Hematopoietic multipotent progenitor cell treated with erythropoietin and hydrocortisone succinate and interleukin-3 and kit ligand, for 8 days (in vitro differentiated cells): Measurements from ENCODE around the gene CENPX.

Experiments
- DNase-seq: peaks from one replicate; pipeline ENCODE4 v3.0.0-alpha.2; 2015

CENPX gene

DNA sequence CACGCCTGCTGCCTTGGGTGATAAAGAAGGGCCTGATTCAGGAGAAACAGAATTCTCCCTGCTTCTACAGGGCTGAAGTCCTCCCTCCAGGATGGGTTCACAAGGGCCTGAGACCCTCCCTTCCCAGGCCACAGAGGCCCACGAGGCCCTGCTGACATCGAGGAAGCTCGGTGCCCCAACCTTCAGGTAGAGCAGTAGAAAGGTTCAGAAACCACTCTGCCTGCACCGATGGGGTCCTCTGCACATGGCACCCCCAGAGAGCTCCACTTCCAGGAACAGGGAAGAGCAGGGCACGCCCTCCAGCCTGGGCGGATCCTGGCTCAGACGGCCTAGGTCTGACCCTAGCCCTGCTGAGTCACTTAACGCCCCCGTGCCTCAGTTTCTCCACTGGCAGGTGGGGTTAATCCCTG lies 773 bp downstream of the CENPX start:
- DNase-seq, result peak; percentile 51

DNA sequence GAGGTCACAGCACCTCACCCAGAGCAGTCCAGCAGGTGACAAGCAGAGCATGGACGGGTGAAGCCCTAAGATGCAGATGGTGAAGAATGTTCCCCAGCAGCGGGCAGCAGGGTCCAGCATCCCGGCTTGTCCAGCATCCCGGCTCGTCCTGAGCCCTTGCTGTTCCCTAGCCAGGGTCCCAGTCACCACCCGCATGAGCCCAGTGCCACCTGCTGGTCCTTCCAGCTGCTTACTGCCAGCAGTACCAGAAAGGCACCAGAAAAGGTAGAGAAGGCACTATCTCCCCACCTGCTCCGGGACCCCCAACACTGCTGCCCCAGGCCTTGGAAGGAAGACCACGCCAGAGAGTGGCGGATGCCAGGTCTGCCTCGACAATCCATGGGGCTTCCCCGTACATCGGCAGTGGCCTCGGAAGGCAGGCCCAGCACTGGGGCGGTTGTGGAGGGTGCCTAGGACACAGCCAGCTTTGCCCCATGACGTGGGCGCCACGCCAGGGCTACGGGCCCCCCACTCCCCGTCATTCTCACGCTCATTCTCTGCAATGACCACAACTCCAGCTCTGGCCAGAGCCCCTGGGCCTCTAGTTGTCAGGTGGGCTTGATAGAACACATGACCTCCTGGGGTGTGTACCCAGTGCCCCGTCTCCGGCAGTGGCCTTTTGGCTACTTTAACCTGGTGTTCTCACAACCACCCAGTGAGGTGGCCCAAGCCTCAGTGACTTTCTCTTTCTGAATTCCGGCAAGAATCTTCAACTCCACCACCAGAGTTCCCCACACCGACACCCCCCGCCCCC lies 1.4 kb downstream of the CENPX start:
- peak; percentile 67 for DNase-seq

DNA sequence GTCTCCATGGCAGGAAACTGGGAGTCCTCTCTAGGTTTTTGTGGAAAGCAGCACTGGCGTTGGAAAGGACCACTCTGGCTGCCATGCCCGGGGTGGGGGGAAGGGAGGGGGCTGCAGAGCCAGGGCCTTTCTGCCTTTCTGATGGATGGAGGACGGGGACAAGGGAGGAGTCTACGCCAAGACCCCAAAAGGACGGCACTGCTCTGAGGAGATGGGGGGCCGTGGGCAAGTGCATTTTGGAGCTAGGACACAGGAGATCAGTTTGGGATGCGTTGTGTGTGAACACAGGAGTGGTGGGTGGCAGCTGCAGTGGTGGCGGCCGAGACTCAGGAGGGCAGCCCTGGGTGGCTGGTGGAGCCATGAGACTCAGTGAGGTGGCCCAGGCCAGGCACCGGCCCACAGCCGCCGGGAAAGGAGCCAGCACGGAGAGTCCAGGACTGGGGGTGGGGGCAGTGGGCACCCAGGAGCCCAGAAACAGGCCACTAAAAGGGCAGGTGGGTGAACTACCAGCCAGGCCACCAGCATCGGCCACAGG lies 2.0 kb downstream of the CENPX start:
- DNase-seq, result no peak

DNA sequence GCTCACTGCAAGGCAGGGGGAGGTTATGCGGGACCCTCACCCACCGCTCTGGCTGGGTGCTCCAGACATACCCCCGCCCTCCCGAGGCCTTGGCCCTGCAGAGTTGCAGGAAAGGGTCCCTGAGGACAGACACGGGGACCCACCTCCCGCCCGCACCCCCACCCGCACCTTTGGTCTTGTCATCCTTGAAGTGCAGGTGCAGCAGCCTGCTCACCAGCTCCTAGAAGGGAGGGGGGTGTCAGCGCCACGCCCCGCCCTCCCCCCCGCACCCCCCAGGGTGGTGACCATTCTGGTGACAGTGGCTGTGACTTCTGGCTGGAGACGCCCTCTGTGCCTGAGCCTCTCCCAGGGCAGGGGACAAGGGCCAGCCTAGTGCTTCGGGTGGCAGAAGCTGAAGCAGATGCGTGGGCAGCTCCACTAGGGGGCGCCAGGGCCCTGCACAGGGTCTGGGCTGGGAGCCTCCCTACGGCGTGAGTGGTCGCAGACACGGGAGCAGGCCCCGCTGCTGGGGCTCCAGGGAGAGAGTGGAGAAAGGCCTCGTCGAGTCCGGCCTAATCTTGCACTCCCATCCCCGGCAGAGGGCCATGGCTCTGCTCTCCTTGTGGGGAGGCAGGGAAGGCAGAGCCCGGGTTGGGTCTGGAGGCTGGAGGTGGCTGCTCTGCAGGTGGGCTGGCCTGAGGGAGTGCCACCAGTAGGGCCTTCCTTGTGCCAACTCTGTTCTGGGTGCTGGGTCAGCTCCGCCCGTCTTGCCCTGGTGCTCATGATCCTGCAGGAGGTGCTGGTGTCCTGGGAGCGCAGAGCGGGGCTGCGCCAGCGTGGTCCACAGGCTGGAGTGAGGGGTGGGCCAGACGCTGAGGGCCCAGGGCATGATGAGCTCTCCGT lies 2.7 kb downstream of the CENPX start:
- DNase-seq, result peak; percentile 63

DNA sequence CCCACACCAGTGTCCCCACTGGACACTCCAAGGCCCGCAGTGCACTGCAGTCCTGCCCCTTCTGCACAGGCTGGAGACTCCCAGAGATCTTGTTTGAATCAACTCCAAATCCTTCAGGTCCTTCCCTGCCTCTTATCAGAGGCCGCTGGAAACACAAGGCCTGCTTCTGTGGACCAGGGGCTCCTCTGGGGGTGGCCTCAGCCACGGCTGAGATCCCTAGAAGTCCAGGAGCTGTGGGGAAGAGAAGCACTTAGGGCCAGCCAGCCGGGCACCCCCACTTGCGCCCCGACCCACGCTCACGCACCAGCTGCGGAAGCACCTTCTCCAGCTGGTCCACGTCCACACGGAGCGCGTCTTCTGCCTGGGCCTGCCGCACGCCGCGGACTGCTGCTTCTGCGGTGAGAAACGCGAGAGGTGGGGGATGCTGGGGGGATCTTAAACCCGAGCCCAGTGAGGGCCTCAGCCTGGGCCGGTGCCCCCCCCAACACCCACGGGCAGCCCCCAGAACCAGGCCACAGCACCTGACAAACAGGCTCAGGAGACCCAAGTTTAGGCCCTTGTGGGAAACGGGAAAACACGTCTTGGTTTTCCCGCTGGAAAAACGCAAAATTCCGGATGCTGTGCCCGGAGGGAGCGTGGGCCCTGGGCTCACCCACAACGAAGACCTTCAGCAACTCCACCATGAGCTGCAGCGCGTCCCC lies 3.5 kb downstream of the CENPX start:
- DNase-seq, result no peak

DNA sequence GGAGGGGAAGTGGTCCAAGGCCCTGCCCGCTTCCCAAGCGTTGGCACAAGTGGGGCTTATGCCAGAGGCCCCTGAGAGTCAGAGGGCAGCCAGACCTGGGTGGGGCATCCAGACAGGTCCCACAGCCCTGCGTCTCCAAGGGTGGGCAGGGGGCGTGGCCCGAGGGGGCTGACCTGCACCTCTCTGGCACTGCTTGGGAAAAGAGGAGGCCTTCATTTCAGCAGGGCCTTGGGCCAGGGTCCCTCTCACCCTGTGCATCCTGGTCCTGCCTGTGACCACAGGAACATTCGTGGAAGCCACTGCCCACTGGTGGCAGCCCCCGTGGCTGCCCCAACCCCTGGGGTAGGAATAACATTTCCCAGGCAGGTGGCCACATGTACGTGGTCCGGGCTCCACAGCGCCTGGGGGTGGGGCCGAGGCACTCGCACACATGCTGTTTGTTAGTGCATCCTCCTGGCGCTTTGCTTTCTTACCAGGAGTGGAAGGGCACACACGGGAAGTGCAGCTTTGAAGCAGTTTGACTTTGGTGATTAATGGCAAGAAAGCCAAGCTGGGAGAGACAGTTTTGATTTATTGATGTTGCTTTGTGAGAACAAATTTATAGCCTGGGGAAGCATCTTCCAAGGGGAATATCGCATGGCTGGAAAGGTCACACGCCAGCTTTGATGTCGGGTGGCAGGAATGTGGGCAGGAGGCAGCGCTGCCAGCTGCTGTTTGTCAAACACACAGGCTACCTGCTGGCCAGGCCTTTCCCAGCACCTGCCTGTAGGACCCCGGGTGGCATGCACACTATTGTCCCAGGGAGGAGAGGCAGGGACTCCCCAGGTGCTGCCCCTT lies 4.3 kb downstream of the CENPX start:
- DNase-seq, result no peak

DNA sequence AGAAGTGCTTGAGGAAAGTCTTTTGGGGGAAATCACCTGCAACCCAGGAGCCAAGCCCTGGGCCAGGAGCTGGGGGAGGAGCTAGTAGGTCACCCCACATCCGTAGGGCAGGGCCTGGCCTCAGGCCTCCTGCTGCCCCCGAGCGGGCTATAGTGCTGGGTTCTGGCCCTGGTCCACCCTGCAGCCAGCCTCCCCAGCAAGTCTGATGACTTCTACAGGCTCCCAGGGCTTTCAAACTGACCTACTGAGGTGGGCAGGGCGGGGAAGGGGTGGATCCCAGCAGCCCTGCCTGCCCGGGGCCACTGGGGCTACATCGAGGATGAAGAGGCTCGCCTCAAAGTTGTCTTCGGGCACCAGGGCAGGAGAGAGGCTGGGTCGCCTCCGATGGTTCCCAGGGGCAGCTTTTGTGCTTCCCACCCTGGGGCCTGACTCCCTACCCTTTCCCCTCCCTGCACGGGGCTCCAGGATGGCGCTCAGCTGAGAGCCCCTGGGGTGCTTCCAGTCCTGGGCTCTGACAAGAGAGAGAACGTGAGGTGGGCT lies 5.0 kb downstream of the CENPX start:
- no peak for DNase-seq

DNA sequence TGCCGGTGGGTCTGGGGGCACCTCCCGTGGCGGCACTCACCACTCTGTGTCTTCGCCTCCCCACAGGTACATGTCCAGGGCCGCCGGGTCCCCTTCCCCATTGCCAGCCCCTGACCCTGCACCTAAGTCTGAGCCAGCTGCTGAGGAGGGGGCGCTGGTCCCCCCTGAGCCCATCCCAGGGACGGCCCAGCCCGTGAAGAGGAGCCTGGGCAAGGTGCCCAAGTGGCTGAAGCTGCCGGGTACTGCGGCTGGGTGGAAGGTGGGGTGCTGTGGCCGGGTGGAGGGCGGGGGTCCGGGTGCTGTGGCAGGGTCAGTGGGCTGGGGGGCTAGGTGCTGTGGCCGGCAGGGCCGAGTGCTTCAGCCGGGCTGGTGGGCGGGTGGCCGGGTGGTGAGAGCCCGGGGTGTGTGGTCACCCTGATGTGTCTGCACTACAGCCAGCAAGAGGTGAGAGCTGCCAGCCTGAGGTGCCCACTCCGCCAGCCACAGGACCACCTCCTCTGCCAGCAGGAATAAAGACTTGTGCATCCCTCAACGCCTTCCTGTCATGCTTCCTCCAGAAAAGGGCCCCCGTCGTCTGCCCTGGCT lies 5.7 kb downstream of the CENPX start:
- no peak for DNase-seq

DNA sequence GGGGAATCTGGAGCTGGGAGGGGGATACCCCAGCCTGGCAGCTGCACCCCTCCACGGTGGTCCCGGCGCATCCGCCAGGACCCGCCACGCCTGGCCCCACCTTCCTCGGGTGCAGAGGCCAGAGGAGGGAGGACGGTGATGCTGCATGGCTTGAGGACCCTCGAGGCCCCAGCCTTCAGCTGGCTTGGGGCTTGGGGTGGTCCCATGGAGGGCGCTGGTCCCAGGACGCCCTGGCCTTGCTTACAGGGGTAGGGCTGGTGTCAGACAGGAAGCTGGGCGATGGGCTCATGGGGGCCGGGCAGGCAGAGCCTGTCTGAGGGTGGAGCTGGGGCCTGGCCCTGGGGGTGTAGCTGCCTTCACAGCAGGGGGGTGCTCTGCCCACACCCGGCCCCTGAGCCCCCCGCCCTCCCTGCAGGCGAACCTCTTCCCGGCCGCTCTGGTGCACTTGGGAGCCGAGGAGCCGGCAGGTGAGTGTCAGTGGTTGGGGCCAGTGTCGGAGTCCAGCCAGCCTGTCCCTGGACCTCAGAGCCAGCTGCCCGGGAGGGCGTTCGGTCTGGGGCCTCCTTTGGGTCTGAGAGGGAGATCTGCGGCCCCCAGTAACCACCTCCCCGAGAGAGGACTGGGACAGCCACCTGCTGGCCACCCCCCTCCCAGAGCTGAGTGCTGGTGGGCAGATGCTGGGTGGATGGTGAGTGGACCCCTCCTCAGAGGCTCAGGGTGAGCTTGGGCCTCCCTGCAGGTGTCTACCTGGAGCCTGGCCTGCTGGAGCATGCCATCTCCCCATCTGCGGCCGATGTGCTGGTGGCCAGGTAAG lies 6.4 kb downstream of the CENPX start:
- DNase-seq, result no peak

DNA sequence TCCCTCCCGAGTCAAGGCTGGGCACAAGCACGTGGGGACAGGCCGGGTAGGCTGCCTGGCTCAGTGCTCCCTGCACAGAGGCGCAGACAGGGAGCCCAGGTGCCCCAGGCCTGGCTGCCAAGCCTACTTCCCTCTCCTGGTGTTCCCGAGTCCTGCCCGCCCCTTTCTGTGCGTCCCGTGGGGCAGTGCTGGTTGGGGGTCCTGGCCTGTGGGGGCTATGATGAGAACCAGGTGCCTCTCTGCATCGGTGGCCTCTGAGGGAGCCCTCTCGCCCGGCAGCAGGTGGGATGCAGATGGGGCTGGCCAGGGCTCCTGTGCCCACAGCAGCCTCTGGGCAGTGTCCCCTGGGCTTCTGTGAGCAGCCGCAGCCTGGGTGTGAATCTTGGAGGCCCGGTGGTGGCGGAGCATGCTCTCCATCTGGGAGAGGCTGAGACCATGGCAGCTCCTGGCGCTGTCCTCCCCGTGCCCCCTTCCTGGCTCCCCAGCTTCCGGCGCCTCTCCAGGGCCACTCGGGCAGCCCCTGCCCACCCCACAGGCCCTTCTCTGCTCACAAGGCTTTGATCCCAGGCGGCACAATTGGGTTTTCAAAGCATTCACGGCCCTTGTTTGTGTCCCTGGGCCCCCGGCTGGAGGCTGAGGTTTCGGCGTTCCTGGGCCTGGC lies 7.2 kb downstream of the CENPX start:
- DNase-seq, result no peak

DNA sequence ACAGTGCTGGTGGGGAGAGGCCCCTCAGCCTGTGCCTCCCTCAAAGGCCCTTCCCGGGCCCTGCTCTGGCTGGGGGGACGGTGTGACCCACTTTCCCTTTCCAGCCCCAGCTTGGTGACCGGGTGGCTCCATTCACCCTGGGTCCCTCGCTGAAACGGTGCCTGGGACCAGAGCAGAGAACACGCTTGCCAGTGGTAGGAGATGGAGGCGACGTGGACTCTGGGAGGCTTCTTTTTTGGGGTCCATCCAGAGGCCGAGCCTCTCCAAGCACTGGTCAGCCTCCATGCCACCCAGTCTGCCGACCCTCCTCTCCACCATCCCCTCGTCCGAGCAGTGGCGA lies 7.7 kb downstream of the CENPX start:
- no peak for DNase-seq

DNA sequence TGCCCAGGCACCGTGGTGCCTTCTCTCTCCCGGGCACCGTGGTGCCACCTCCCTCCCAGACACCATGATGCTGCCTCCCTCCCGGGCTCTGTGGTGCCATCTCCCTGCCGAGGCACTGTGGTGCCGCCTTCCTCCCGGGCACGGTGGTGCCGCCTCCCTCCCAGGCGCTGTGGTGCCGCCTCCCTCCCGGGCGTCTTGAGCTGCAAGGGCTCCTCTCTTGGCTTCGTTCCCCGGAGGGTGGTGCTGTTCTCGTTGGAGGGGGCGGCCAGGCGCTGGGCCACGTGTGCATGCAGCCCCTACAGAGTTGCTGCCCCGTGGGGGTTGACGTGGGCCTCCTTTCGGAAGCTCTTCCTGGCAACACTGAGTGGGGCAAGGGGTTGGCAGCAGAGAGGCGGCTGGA lies 8.2 kb downstream of the CENPX start:
- no peak for DNase-seq

DNA sequence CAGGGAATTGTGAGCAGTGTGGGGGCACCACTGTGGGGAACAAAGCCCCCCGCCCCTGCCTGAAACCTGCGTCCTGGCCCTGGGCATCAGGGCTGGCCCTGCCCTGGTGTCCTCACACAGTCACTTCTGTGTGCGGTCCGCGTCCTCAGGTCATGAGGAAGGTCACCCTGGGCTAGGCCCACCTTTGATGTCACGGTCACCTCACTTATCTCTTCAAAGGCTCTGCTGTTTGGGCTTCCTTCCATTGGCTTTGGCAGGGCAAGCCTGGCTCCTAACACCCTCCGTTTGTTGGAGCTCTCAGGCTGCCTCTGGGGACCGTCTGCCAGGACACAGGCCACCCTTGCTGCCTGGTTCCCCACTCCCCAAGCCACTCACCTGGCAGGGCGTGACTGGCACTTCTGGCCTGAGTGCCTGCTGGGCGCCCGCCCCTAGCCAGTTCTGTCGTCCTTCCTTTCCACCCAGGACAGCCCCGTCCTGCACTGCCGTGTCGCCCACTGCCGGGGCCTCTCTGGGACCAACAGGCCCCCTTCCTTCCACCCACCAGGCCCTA lies 8.8 kb downstream of the CENPX start:
- DNase-seq, result no peak

DNA sequence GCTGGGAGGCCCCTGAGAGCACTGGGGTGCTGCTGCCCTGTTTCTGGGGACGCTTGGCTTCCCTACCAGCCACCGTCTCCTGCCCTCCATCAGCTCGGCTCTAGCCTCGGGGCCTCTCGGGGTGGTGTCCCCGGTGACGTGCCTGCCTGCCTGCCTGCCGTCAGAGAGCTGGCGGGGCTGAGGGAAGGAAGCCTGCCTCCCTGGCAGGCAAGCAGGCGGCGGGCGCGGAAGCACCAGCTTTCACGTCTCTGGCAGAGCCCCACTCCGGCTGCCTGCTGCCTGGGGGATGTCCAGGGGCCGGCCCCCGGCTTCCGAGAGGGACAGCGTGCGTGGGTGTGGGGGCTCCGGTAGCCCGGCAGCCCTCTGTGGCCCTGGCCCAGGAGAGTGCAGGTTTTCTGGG lies 9.3 kb downstream of the CENPX start:
- DNase-seq, result no peak

DNA sequence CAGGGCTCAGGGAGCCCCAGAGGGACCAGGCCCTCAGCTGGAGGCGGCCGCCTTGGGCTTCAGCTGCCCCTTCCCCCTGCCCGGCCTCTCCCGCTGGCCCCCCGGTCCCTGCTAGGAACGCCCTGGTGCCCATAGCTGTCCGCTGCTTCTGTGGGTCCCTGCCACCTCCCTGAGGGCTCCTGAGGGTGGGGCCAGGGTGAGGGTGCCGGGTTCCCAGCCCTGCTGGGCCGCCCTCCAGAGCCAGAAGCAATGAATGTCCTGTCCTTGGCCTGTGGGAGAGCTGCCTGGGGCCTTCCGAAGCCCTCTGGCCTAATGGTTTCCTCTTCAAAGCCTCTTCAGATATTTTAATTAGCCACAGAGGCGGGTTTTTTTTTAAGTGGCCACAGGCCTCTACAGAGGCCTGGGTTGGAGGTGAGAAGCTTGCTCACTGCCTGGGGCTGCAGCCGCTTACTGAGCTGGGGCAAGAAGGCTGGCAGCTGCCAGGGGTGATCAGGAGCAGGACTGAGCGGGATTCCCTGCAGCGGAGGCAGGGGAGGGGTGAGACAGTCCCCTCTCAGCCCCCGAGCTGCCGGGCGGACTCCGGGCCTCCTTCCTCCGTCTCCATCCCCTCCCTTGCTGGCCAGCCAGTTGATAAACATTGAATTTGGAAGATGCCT lies 9.9 kb downstream of the CENPX start:
- no peak for DNase-seq

DNA sequence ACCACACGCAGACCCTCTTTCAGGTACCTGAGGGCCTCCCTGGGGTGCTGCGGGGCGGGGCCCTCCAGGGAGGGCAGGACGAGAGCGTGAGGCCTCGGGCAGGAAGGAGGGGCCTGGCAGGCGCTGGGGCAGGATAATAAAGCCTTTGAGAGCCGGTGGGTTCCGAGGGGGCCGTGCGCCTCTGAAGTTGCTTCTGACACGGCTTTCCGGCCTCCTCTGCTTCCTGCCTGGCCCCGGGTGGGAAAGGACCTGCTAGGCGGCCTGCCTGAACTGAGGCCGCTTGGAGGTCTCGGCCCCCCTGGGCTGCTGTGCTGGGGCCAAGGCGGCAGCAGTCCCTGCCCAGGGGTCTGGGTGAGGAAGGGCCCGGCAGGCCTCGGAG lies 10.4 kb downstream of the CENPX start:
- no peak for DNase-seq

DNA sequence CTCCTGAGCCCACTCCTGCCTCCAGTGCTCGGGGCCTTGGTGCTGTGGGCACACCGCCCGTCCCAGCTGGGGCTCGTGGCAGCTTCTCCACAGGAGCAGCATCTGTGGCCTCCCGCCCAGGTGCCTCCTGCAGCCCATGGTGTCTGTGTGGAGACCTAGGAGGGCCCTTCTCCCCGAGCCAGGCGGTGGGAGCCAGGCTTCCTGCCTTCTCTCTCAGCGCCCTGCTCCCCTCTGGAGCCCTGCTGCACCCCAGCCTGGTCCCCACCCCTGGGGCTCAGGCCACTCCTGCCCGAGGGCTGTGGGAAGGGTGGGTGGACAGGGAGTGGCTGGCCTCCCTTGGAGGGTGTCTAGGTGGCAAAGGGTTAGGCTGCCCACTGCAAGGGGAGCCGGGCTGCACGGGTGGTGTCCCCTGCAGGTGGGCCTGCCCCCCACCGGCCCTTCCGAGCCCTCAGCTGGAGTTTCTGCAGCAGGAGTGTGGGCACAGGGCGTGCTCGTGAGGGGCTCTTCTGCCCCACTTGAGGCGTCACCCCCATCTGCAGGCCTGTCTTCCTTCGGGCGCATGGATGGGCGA lies 11.0 kb downstream of the CENPX start:
- DNase-seq, result no peak

DNA sequence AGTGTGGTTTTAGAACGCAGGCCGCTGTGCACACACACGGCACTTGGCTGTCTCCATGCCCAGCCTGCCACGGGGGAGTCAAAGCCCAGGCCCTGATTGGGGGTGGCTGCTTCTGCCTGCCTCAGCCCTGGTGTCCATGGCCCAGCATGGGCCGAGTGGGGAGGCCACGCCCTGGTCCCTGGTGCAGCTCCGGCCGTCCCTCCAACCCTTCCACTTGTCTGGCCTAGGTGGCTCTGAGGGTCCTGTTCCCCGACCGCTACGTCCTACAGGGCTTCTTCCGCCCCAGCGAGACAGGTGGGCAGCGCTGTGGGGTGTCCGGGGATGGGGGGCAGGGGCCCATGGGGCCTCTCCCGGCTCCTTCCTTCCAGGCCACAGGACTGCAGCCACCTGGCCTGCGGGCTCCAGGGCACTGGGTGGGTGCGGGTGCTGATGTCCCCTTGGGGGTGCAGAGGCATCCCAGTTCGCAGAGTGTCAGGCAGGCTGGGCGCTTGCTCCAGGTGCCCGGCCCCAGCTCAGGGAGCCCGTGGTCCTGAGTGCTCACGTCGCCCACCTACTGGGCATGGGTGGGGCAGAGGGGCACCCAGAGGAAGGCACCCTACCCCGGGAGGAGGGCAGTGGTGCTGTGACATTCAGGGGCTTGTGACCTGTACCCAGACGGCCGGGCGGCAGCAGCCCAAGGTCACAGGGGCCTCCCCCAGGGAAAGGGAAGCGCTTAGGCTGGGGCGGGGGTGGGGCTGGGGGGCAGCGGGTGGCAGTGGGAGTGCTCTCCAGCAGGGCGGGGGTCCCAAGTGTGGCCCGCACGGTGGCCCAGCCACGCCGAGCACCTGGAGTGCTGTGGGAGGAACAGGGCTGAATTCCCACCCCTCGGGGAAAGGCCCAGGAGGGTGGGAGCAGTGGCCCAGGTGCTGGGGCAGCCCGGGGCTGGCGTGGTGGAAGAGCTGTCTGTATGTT lies 11.8 kb downstream of the CENPX start:
- DNase-seq, result no peak
